ENCODE data around the gene RTP5. TPM values are rescaled to one million over a fixed set of nuclear protein-coding genes. Genes with fewer than 3 reads are reported as not detected.
"Not testable (repeated sequence)": the region's sequence is repeated elsewhere in the genome, so short reads cannot be mapped to it uniquely, and the experiment has no call there.

RTP5 gene
- polyA plus RNA-seq, 3 donors from 2014 or later: not detected

- H3K4me1 Mint-ChIP-seq: peaks cover 0 to 9% of the 10 kb centered on the region in 2 donors
- no peak overlapping the region for H3K27ac Mint-ChIP-seq
- H3K27me3 Mint-ChIP-seq (ENCODE audit: low read depth in 3 of 3): peaks cover 0 to 5% (median 0%) of the 10 kb centered on the region in 3 donors
- H3K4me3 Mint-ChIP-seq: no peak overlapping the region
- no peak for DNase-seq
- H3K36me3 Mint-ChIP-seq: no peaks in the 10 kb centered on the region
- no peaks in the 10 kb centered on the region for H3K9me3 Mint-ChIP-seq
These were observed 35.5 kb downstream of the RTP5 start for GRCh38 chr2:241904791-241905710.

GRCh38 chr2:241905716-241906377 is 36.3 kb downstream of the RTP5 start:
- H3K36me3 Mint-ChIP-seq: peaks cover 0 to 2% (median 1%) of the 10 kb centered on the region in 3 donors
- H3K4me3 Mint-ChIP-seq: no peak overlapping the region
- no peak overlapping the region for H3K27ac Mint-ChIP-seq
- H3K4me1 Mint-ChIP-seq: peaks cover 0 to 9% of the 10 kb centered on the region in 2 donors
- no peaks in the 10 kb centered on the region for H3K9me3 Mint-ChIP-seq
- DNase-seq: no peak
- H3K27me3 Mint-ChIP-seq (ENCODE audit: low read depth in 3 of 3): peaks cover 0 to 5% (median 0%) of the 10 kb centered on the region in 3 donors

- not testable (repeated sequence) for H3K9me3 Mint-ChIP-seq; H3K27ac Mint-ChIP-seq; DNase-seq; H3K27me3 Mint-ChIP-seq (ENCODE audit: low read depth in 3 of 3); H3K36me3 Mint-ChIP-seq; H3K4me3 Mint-ChIP-seq; H3K4me1 Mint-ChIP-seq
These were observed 36.8 kb downstream of the RTP5 start for GRCh38 chr2:241906378-241906770.

GRCh38 chr2:241906826-241907570 is 37.5 kb downstream of the RTP5 start:
- H3K27me3 Mint-ChIP-seq (ENCODE audit: low read depth in 3 of 3): peaks cover 0 to 2% (median 0%) of the 10 kb centered on the region in 3 donors
- no peak for DNase-seq
- H3K4me1 Mint-ChIP-seq: peaks cover 0 to under 1% of the 10 kb centered on the region in 2 donors
- peaks cover 3 to 13% (median 3%) of the 10 kb centered on the region in 3 donors for H3K36me3 Mint-ChIP-seq
- H3K4me3 Mint-ChIP-seq: no peak overlapping the region
- no peaks in the 10 kb centered on the region for H3K9me3 Mint-ChIP-seq
- no peak overlapping the region for H3K27ac Mint-ChIP-seq

- not testable (repeated sequence) for H3K4me1 Mint-ChIP-seq; DNase-seq; H3K4me3 Mint-ChIP-seq; H3K27ac Mint-ChIP-seq; H3K9me3 Mint-ChIP-seq; H3K27me3 Mint-ChIP-seq (ENCODE audit: low read depth in 3 of 3)
- peaks cover 4 to 16% (median 6%) of the 10 kb centered on the region in 3 donors for H3K36me3 Mint-ChIP-seq
These were observed 38.3 kb downstream of the RTP5 start for GRCh38 chr2:241907831-241908230.

GRCh38 chr2:241908686-241909420 is 39.3 kb downstream of the RTP5 start:
- peaks cover 0 to 2% (median 0%) of the 10 kb centered on the region in 3 donors for H3K27me3 Mint-ChIP-seq (ENCODE audit: low read depth in 3 of 3)
- peaks cover 5 to 23% (median 11%) of the 10 kb centered on the region in 3 donors for H3K36me3 Mint-ChIP-seq
- no peaks in the 10 kb centered on the region for H3K9me3 Mint-ChIP-seq
- no peaks in the 10 kb centered on the region for H3K4me1 Mint-ChIP-seq
- peak overlapping the region in 1 of 5 donors; percentile 67 for H3K4me3 Mint-ChIP-seq
- DNase-seq: no peak
- no peak overlapping the region for H3K27ac Mint-ChIP-seq

- H3K36me3 Mint-ChIP-seq: peaks cover 5 to 23% (median 11%) of the 10 kb centered on the region in 3 donors
- H3K4me3 Mint-ChIP-seq: no peak overlapping the region
- DNase-seq: no peak
- H3K27ac Mint-ChIP-seq: no peak overlapping the region
- no peaks in the 10 kb centered on the region for H3K9me3 Mint-ChIP-seq
- H3K4me1 Mint-ChIP-seq: no peaks in the 10 kb centered on the region
- peaks cover 0 to 2% (median 1%) of the 10 kb centered on the region in 3 donors for H3K27me3 Mint-ChIP-seq (ENCODE audit: low read depth in 3 of 3)
These were observed 40.2 kb downstream of the RTP5 start for GRCh38 chr2:241909769-241910168.

GRCh38 chr2:241910604-241911520 is 41.3 kb downstream of the RTP5 start:
- Mint-ChIP-seq H3K27ac (peak overlapping the region in 1 of 6 donors; percentile 53), H3K36me3 (peaks cover 5 to 23% (median 11%) of the 10 kb centered on the region in 3 donors), H3K4me1 (no peaks in the 10 kb centered on the region), H3K9me3 (no peaks in the 10 kb centered on the region), H3K4me3 (no peak overlapping the region), H3K27me3 (ENCODE audit: low read depth in 3 of 3) (peaks cover 0 to 2% (median 1%) of the 10 kb centered on the region in 3 donors)
- DNase-seq: no peak

- Mint-ChIP-seq H3K4me1 (no peaks in the 10 kb centered on the region), H3K27ac (no peak overlapping the region), H3K36me3 (peaks cover 5 to 28% (median 11%) of the 10 kb centered on the region in 3 donors), H3K4me3 (no peak overlapping the region), H3K9me3 (no peaks in the 10 kb centered on the region), H3K27me3 (ENCODE audit: low read depth in 3 of 3) (peaks cover 0 to 5% (median 1%) of the 10 kb centered on the region in 3 donors)
- DNase-seq: no peak
These were observed 42.0 kb downstream of the RTP5 start for GRCh38 chr2:241911551-241911950.

GRCh38 chr2:241912021-241912555 is 42.6 kb downstream of the RTP5 start:
- Mint-ChIP-seq H3K27ac (no peak overlapping the region), H3K9me3 (no peaks in the 10 kb centered on the region), H3K27me3 (ENCODE audit: low read depth in 3 of 3) (peaks cover 0 to 5% (median 1%) of the 10 kb centered on the region in 3 donors)

GRCh38 chr2:241913703-241914102 is 44.2 kb downstream of the RTP5 start:
- H3K36me3 Mint-ChIP-seq: peaks cover 5 to 28% (median 11%) of the 10 kb centered on the region in 3 donors
- no peaks in the 10 kb centered on the region for H3K9me3 Mint-ChIP-seq

More at GRCh38 chr2:241912021-241912555, 42.6 kb downstream of the RTP5 start:
- no peak for DNase-seq
- no peaks in the 10 kb centered on the region for H3K4me1 Mint-ChIP-seq
- no peak overlapping the region for H3K4me3 Mint-ChIP-seq
- H3K36me3 Mint-ChIP-seq: peaks cover 5 to 28% (median 11%) of the 10 kb centered on the region in 3 donors

GRCh38 chr2:241914542-241914941 is 45.0 kb downstream of the RTP5 start:
- peaks cover 0 to 5% (median 3%) of the 10 kb centered on the region in 3 donors for H3K27me3 Mint-ChIP-seq (ENCODE audit: low read depth in 3 of 3)
- no peaks in the 10 kb centered on the region for H3K9me3 Mint-ChIP-seq
- no peak overlapping the region for H3K4me3 Mint-ChIP-seq
- peaks cover 5 to 28% (median 11%) of the 10 kb centered on the region in 3 donors for H3K36me3 Mint-ChIP-seq
- H3K4me1 Mint-ChIP-seq: no peaks in the 10 kb centered on the region
- H3K27ac Mint-ChIP-seq: no peak overlapping the region
- no peak for DNase-seq

More at GRCh38 chr2:241913703-241914102, 44.2 kb downstream of the RTP5 start:
- Mint-ChIP-seq H3K27ac (no peak overlapping the region), H3K27me3 (ENCODE audit: low read depth in 3 of 3) (peaks cover 0 to 5% (median 3%) of the 10 kb centered on the region in 3 donors), H3K4me3 (no peak overlapping the region), H3K4me1 (no peaks in the 10 kb centered on the region)
- DNase-seq: no peak
